Sciatic nerve (tissue), 2 donors: ENCODE data around the gene FBXL7. TPM values are rescaled to one million over a fixed set of nuclear protein-coding genes. Genes with fewer than 3 reads are reported as not detected.

Experiments
- ATAC-seq: fragments of 200-7000 bp; cut with Tn5 transposase; one replicate; pipeline ENCODE4 v1.9.1; 2020; ENCODE audit warnings: mild to moderate bottlenecking, moderate library complexity
- DNase-seq: peaks from one replicate; pipeline ENCODE4 v3.0.0-alpha.2; 2020; ENCODE audit warnings: low spot score
- intact Hi-C: fragments of 100-400 bp; cut with DNase I; formaldehyde crosslinking; loops from one replicate; pipeline ENCODE4 v1.14.2; 2022
- total RNA-seq: library from RNA; stranded (reverse); fragmentation: NEBNext Ultra II Directional; extraction: Animal tissue kit (Norgen Biotek cat#: 25700); gene quantifications from one replicate; pipeline ENCODE4 v1.2.1, GENCODE V29; 2021
- donor health status: DM: no; HTN: no; CAD: no.
- donor health status: DM: no; HTN: no; CAD: no.

The FBXL7 gene
- total RNA-seq, 1 donor from 2014 or later: 40.4 TPM

- intact Hi-C loops: no loop called here
- DNase-seq: no peak
- ATAC-seq: no peak
Measured at GRCh38 chr5:15529013-15529412, 29.0 kb downstream of the FBXL7 start.

- DNase-seq: no peak
- intact Hi-C loops: no loop called here
- no peak for ATAC-seq
Measured at GRCh38 chr5:15529821-15530220, 29.8 kb downstream of the FBXL7 start.

- intact Hi-C loops: no loop called here
- DNase-seq (no peak), ATAC-seq (peak; percentile 63)
Measured at GRCh38 chr5:15533129-15533893, 33.3 kb downstream of the FBXL7 start.

- intact Hi-C loops: no loop called here
- no peak for ATAC-seq
- no peak for DNase-seq
Measured at GRCh38 chr5:15535938-15536337, 36.0 kb downstream of the FBXL7 start.

- intact Hi-C loops: no loop called here
- ATAC-seq (no peak), DNase-seq (no peak)
Measured at GRCh38 chr5:15538516-15538915, 38.5 kb downstream of the FBXL7 start.

GRCh38 chr5:15539951-15540350 is 40.0 kb downstream of the FBXL7 start:
- no peak for DNase-seq
- no peak for ATAC-seq
- intact Hi-C loops: no loop called here

GRCh38 chr5:15544039-15544438 is 44.1 kb downstream of the FBXL7 start:
- no peak for ATAC-seq

GRCh38 chr5:15545082-15545481 is 45.1 kb downstream of the FBXL7 start:
- intact Hi-C loops: no loop called here
- ATAC-seq (no peak), DNase-seq (no peak)

More at GRCh38 chr5:15544039-15544438, 44.1 kb downstream of the FBXL7 start:
- DNase-seq: no peak
- intact Hi-C loops: no loop called here

- DNase-seq (no peak), ATAC-seq (no peak)
- intact Hi-C loops: no loop called here
Measured at GRCh38 chr5:15547261-15547839, 47.4 kb downstream of the FBXL7 start.

- ATAC-seq: peak; percentile 59
- intact Hi-C loops: no loop called here
- DNase-seq: no peak
Measured at GRCh38 chr5:15549961-15550360, 50.0 kb downstream of the FBXL7 start.

- DNase-seq (no peak), ATAC-seq (peak; percentile 69)
- intact Hi-C loops: no loop called here
Measured at GRCh38 chr5:15550502-15551112, 50.6 kb downstream of the FBXL7 start.

- DNase-seq (no peak), ATAC-seq (peak; percentile 33)
- intact Hi-C loops: no loop called here
Measured at GRCh38 chr5:15551113-15551504, 51.1 kb downstream of the FBXL7 start.

GRCh38 chr5:15554542-15554941 is 54.6 kb downstream of the FBXL7 start:
- intact Hi-C loops: no loop called here
- no peak for ATAC-seq
- no peak for DNase-seq

GRCh38 chr5:15555176-15555575 is 55.2 kb downstream of the FBXL7 start:
- intact Hi-C loops: no loop called here
- ATAC-seq (no peak), DNase-seq (no peak)

GRCh38 chr5:15558240-15558639 is 58.3 kb downstream of the FBXL7 start:
- no peak for DNase-seq
- intact Hi-C loops: no loop called here
- ATAC-seq: no peak

- ATAC-seq (no peak), DNase-seq (no peak)
- intact Hi-C loops: no loop called here
Measured at GRCh38 chr5:15558681-15559080, 58.7 kb downstream of the FBXL7 start.

- DNase-seq: no peak
- intact Hi-C loops: no loop called here
- no peak for ATAC-seq
Measured at GRCh38 chr5:15560421-15560820, 60.4 kb downstream of the FBXL7 start.

- intact Hi-C loops: no loop called here
- DNase-seq (no peak), ATAC-seq (no peak)
Measured at GRCh38 chr5:15564523-15564922, 64.5 kb downstream of the FBXL7 start.

- DNase-seq (no peak), ATAC-seq (no peak)
- intact Hi-C loops: no loop called here
Measured at GRCh38 chr5:15564957-15565356, 65.0 kb downstream of the FBXL7 start.

- intact Hi-C loops: no loop called here
- DNase-seq (no peak), ATAC-seq (no peak)
Measured at GRCh38 chr5:15566306-15566705, 66.3 kb downstream of the FBXL7 start.
